ENCODE data around the gene COL4A1. TPM values are rescaled to one million over a fixed set of nuclear protein-coding genes. Genes with fewer than 3 reads are reported as not detected.
"Not testable (repeated sequence)": the region's sequence is repeated elsewhere in the genome, so short reads cannot be mapped to it uniquely, and the experiment has no call there.

Gene COL4A1
- total RNA-seq, 1 experiment from 2014 or later, result 0.12 TPM

DNA sequence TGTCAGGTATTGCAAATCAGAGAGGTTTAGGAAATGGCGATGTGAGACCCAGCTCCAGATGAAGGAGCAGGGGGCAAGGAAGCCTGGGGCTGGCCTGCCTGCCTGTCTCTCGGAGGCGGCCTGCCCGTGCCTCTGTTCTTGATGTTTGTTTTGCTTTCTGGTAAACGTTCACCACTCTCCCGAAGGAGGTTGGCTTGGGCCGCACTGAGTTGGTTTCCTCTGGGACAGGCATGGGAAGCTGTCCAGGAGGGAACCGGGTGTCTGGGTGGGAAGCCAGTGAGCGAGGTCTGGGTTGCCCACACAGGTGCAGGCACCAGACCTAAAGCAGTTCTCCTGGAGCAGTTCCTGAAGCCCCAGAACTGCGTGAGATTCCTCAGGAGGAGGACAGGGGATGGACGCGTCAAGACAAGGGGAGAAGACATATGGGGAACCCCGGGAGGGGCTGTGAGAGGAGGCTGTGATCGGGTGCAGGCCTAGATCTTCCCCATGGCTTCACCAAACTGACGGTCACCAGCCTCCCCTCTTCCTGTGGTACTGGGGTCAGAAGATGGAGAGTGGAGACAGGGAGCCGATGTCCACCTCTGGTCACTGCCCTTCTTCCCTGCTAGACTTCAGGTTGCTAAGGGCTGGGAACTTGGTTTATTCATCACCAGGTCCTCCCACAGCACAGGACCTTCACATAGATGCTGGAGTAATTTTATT, 15.3 kb upstream of the COL4A1 start:
- intact Hi-C loops (cut with micrococcal nuclease; ENCODE audit: unreplicated experiment), result no loop called here
- H3K9me3 Mint-ChIP-seq (ENCODE audit: low read depth, unreplicated experiment), result no peaks in the 10 kb centered on the region
- TF ChIP-seq, protein P1, sequence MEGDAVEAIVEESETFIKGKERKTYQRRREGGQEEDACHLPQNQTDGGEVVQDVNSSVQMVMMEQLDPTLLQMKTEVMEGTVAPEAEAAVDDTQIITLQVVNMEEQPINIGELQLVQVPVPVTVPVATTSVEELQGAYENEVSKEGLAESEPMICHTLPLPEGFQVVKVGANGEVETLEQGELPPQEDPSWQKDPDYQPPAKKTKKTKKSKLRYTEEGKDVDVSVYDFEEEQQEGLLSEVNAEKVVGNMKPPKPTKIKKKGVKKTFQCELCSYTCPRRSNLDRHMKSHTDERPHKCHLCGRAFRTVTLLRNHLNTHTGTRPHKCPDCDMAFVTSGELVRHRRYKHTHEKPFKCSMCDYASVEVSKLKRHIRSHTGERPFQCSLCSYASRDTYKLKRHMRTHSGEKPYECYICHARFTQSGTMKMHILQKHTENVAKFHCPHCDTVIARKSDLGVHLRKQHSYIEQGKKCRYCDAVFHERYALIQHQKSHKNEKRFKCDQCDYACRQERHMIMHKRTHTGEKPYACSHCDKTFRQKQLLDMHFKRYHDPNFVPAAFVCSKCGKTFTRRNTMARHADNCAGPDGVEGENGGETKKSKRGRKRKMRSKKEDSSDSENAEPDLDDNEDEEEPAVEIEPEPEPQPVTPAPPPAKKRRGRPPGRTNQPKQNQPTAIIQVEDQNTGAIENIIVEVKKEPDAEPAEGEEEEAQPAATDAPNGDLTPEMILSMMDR (IDR thresholded peaks at IDR 0.05; ENCODE audit: unreplicated experiment), result no peak
- no peak for DNase-seq
- CTCF ChIA-PET, result no interaction called here
- no peaks in the 10 kb centered on the region for H3K36me3 Mint-ChIP-seq (ENCODE audit: insufficient read depth, unreplicated experiment)
- peaks cover 8% of the 10 kb centered on the region for H3K4me1 Mint-ChIP-seq (ENCODE audit: low read depth, unreplicated experiment)
- H3K27ac Mint-ChIP-seq (ENCODE audit: unreplicated experiment), result no peak overlapping the region
- no peak overlapping the region for H3K4me3 Mint-ChIP-seq (ENCODE audit: low read depth, unreplicated experiment)
- no peaks in the 10 kb centered on the region for H3K27me3 Mint-ChIP-seq (ENCODE audit: unreplicated experiment)
- BruUV-seq (replicated peaks), result no TSS peak

DNA sequence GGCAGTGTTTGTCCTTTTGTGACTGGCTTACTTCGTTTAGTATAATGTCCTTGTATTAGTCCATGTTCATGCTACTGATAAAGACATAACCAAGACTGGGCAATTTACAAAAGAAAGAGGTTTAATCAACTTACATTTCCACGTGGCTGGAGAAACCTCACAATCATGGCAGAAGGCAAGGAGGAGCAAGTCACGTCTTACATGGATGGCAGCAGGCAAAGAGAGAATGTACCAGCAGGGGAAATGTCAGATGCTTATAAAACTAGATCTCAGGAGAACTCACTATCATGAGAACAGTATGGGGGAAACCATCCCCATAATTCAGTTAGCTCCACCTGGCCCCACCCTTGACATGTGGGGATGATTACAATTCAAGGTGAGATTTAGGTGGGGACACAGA, 14.6 kb upstream of the COL4A1 start:
- intact Hi-C loops (cut with micrococcal nuclease; ENCODE audit: unreplicated experiment); H3K9me3 Mint-ChIP-seq (ENCODE audit: low read depth, unreplicated experiment); H3K36me3 Mint-ChIP-seq (ENCODE audit: insufficient read depth, unreplicated experiment); DNase-seq; BruUV-seq (replicated peaks); H3K27me3 Mint-ChIP-seq (ENCODE audit: unreplicated experiment); H3K4me3 Mint-ChIP-seq (ENCODE audit: low read depth, unreplicated experiment); H3K4me1 Mint-ChIP-seq (ENCODE audit: low read depth, unreplicated experiment); CTCF ChIA-PET: not testable (repeated sequence)
- H3K27ac Mint-ChIP-seq (ENCODE audit: unreplicated experiment), result peak overlapping the region; percentile 50

DNA sequence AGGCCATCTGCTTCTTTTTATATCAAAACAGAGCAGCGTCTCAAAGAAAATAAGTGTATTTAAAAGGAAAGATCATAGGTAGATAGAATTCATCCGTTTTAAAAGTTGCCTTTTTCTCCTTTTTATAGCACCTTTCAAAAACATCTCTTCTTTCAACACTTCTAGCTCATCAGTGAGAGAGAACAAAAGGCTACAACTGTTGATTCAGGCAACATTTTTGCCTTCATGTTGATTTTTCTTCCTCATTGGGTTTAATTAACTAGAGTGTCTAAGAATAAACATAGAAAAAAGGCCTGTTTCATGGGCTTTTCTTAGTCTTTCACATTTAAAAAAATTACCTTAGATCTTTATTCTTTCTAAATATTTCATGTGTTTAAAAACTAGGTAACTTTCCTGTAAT, 13.7 kb upstream of the COL4A1 start:
- intact Hi-C loops (cut with micrococcal nuclease; ENCODE audit: unreplicated experiment), result no loop called here
- H3K4me1 Mint-ChIP-seq (ENCODE audit: low read depth, unreplicated experiment), result no peaks in the 10 kb centered on the region
- no peaks in the 10 kb centered on the region for H3K9me3 Mint-ChIP-seq (ENCODE audit: low read depth, unreplicated experiment)
- no peak overlapping the region for H3K4me3 Mint-ChIP-seq (ENCODE audit: low read depth, unreplicated experiment)
- no peaks in the 10 kb centered on the region for H3K36me3 Mint-ChIP-seq (ENCODE audit: insufficient read depth, unreplicated experiment)
- BruUV-seq (replicated peaks), result no TSS peak
- TF ChIP-seq, protein P1 (IDR thresholded peaks at IDR 0.05; ENCODE audit: unreplicated experiment), result no peak
- H3K27ac Mint-ChIP-seq (ENCODE audit: unreplicated experiment), result no peak overlapping the region
- CTCF ChIA-PET, result no interaction called here
- no peak for DNase-seq
- H3K27me3 Mint-ChIP-seq (ENCODE audit: unreplicated experiment), result no peaks in the 10 kb centered on the region

DNA sequence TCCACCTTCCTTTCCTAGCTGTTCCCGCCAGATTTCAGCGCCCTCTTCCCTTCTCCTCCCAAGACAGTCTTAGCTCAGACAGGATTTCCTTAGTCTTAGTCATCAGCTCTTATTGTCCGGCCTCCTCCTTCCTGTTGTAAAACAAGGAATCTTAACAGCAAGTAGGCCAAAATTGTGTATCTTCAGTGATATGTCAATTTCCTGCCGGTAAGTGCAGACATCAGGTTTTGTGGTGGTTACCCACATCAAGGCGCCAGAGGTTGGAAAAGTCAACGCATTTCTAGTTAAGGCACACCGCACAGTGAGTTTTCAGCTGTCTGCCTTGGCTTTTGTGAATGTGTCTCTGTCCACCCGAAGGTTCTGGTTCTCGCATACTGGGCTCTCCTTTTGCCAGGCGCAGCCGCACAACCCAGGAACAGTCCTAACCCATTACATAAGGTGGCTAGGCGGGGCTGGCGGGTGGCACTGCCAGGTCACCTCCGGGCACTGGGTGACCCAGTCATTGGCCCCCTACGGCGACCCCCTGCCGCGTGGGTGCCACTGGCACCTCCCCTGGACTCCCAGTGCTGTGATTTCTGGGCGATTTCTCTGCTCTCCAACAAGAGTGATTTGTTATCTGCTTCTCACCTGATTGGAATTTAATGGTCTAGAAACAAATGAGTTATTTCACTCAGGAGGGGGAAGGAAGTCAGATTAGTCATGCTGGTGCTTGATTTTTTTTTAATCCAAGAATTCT, 13.0 kb upstream of the COL4A1 start:
- no TSS peak for BruUV-seq (replicated peaks)
- TF ChIP-seq, protein P1 (IDR thresholded peaks at IDR 0.05; ENCODE audit: unreplicated experiment), result no peak
- CTCF ChIA-PET, result no interaction called here
- Mint-ChIP-seq H3K4me1 (ENCODE audit: low read depth, unreplicated experiment) (no peaks in the 10 kb centered on the region), H3K36me3 (ENCODE audit: insufficient read depth, unreplicated experiment) (no peaks in the 10 kb centered on the region), H3K9me3 (ENCODE audit: low read depth, unreplicated experiment) (no peaks in the 10 kb centered on the region), H3K27ac (ENCODE audit: unreplicated experiment) (peak overlapping the region; percentile 90), H3K4me3 (ENCODE audit: low read depth, unreplicated experiment) (peak overlapping the region; percentile 12), H3K27me3 (ENCODE audit: unreplicated experiment) (no peaks in the 10 kb centered on the region)
- intact Hi-C loops (cut with micrococcal nuclease; ENCODE audit: unreplicated experiment), result no loop called here
- peak; percentile 66 for DNase-seq

DNA sequence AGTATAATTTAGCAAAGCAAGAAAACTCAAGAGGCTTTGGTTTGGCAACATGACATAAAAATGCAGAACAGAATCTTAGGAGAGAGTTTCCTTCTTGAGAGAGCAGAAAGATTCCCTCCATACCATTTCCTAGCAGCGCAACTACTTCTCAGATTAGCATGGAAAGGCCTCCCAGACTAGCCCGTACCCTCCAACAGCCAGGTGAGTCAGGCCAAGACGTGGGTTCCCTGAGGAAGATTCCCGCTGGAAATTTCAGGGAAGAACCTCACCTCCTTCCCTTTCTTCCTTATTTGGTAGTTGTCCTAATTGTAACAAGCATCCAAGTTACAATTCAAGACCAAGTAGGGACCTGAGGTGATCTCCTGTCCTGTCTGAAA, 12.4 kb upstream of the COL4A1 start:
- CTCF ChIA-PET, result no interaction called here
- TF ChIP-seq, protein P1 (IDR thresholded peaks at IDR 0.05; ENCODE audit: unreplicated experiment), result no peak

More for the DNA sequence above, 12.4 kb upstream of the COL4A1 start:
- H3K4me1 Mint-ChIP-seq (ENCODE audit: low read depth, unreplicated experiment), result no peaks in the 10 kb centered on the region
- peak overlapping the region; percentile 90 for H3K27ac Mint-ChIP-seq (ENCODE audit: unreplicated experiment)
- H3K27me3 Mint-ChIP-seq (ENCODE audit: unreplicated experiment), result no peaks in the 10 kb centered on the region
- H3K36me3 Mint-ChIP-seq (ENCODE audit: insufficient read depth, unreplicated experiment), result no peaks in the 10 kb centered on the region
- peak overlapping the region; percentile 12 for H3K4me3 Mint-ChIP-seq (ENCODE audit: low read depth, unreplicated experiment)
- intact Hi-C loops (cut with micrococcal nuclease; ENCODE audit: unreplicated experiment), result no loop called here
- TSS peak; percentile 72 for BruUV-seq (replicated peaks)
- H3K9me3 Mint-ChIP-seq (ENCODE audit: low read depth, unreplicated experiment), result no peaks in the 10 kb centered on the region
- DNase-seq, result no peak

Measured in Calu3 (cell line).